ENCODE data around the gene MINDY3.
"Not testable (repeated sequence)": the region's sequence is repeated elsewhere in the genome, so short reads cannot be mapped to it uniquely, and the experiment has no call there.

Gene MINDY3

DNA sequence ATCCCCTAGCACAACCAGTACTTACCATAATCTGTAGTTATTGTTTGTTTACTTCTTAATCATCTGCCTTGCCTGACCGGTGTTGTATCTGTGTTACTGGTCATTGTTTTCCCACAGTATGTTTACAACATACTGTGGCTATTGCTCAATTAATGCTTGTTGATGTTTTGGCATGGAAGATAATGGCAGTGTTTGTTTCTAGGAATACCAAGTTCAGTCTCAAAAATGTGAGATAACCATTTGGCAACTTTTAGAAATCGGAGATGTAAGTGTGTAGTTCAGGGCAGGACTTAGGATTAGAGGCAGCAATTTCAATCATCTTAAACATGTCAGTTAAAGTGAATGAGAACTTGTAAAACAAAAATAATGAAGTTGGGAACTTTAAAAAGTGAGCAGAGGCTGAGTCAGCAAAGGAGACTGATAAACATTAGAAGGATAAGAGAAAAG, 8.2 kb downstream of the MINDY3 start:
- Histone ChIP-seq H3K4me1 (peaks cover 6% of the 10 kb centered on the region; the same call in 1 of the 2 replicates), H3K4me3 (ENCODE audit: low read depth, low read length) (no peak overlapping the region), H3K27me3 (no peaks in the 10 kb centered on the region), H3K9me3 (no peaks in the 10 kb centered on the region), H3K36me3 (no peaks in the 10 kb centered on the region)
- TF ChIP-seq, protein P1, sequence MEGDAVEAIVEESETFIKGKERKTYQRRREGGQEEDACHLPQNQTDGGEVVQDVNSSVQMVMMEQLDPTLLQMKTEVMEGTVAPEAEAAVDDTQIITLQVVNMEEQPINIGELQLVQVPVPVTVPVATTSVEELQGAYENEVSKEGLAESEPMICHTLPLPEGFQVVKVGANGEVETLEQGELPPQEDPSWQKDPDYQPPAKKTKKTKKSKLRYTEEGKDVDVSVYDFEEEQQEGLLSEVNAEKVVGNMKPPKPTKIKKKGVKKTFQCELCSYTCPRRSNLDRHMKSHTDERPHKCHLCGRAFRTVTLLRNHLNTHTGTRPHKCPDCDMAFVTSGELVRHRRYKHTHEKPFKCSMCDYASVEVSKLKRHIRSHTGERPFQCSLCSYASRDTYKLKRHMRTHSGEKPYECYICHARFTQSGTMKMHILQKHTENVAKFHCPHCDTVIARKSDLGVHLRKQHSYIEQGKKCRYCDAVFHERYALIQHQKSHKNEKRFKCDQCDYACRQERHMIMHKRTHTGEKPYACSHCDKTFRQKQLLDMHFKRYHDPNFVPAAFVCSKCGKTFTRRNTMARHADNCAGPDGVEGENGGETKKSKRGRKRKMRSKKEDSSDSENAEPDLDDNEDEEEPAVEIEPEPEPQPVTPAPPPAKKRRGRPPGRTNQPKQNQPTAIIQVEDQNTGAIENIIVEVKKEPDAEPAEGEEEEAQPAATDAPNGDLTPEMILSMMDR (IDR thresholded peaks at IDR 0.05; ENCODE audit: low read depth, low read length) = no peak
- DNase-seq = no peak

DNA sequence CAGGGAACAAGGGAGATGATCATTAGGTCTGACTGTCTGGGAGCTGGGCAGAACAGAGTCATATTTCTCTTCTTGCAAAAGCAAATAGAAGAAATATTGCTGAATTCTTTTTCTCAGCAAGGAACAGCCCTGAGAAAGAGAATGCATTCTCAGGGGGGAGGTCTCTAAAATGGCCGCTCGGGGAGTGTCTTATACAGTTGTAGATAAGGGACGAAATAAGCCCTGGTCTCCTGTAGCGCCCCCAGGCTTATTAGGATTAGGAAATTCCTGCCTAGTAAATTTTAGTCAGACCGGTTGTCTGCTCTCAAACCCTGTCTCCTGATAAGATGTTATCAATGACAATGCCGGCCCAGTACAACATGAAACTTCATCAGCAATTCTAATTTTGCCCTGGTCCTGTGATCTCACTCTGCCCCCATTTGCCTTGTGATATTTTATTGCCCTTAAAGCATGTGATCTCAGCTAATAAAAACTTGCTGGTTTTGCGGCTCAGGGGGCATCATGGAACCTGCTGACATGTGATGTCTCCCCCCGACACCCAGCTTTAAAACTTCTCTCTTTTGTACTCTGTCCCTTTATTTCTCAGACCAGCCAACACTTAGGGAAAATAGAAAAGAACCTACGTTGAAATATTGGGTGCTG, 9.8 kb downstream of the MINDY3 start:
- H3K27me3 ChIP-seq; H3K36me3 ChIP-seq; H3K9me3 ChIP-seq; H3K4me1 ChIP-seq; H3K4me3 ChIP-seq (ENCODE audit: low read depth, low read length): not testable (repeated sequence)
- peak; percentile 20 for DNase-seq

DNA sequence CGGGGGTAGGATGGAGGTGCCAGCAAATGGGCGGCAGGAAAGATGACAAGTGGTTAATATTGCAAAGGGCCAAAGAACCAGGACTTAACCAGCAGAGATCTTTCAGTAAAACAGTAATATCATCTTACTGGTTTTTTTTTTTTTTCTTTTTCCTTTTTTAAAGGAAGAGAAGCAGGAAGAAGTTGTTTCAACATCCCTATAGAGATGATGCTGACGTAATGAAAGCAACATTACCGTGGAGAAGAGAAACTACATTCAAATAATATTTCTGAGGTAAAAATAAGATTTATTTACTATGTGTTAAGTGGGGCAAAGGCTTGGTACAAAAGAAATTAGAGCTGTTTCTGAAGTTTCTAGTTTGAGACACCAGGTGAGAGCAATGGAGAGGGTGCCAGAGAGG, 11.0 kb downstream of the MINDY3 start:
- Histone ChIP-seq H3K4me3 (ENCODE audit: low read depth, low read length) (no peak overlapping the region), H3K4me1 (no peaks in the 10 kb centered on the region), H3K9me3 (no peaks in the 10 kb centered on the region), H3K36me3 (no peaks in the 10 kb centered on the region), H3K27me3 (no peaks in the 10 kb centered on the region)
- no peak for DNase-seq
- TF ChIP-seq, protein P1 (IDR thresholded peaks at IDR 0.05; ENCODE audit: low read depth, low read length) = no peak

DNA sequence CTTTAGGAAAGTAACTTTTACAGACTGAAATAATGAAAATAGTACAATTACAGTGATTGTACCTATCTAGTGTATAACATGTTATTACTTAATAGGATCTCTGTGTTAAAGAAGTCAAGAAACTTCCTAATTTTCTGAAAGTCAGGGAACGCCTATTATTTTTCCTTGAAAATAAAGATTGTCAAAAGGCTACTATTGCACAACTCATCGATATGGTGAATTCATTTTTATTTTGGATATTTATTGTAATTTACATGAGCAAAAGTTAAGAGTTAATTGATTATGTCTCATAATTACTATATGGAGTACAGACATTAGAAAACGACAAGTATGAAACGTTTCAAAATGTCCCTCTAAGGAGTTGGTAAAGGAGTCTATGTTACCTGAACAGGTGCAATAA, 12.8 kb downstream of the MINDY3 start:
- H3K4me3 ChIP-seq (ENCODE audit: low read depth, low read length) = no peak overlapping the region
- H3K9me3 ChIP-seq = no peaks in the 10 kb centered on the region
- no peak for DNase-seq
- no peaks in the 10 kb centered on the region for H3K36me3 ChIP-seq
- TF ChIP-seq, protein P1 (IDR thresholded peaks at IDR 0.05; ENCODE audit: low read depth, low read length) = no peak
- no peaks in the 10 kb centered on the region for H3K4me1 ChIP-seq
- H3K27me3 ChIP-seq = no peaks in the 10 kb centered on the region

DNA sequence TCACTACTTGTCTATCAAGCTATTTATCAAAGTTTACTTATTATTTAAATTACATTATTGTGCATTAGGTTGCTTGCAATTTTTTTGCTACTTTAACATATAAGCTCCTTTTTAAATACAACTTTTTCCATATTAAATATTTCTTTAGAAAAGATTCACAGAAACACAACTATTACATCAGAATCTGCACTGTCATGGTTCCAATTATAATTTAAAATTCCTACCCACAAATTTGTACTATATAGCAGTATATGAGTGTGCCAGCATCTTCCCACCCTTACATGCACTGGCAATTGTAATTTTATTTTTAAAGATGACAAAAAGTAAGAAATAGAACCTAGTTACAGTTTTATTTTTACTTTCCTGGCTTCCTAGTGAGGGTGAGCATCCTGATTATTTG, 15.8 kb downstream of the MINDY3 start:
- Histone ChIP-seq H3K4me1 (no peaks in the 10 kb centered on the region), H3K4me3 (ENCODE audit: low read depth, low read length) (no peak overlapping the region), H3K9me3 (no peaks in the 10 kb centered on the region), H3K36me3 (no peaks in the 10 kb centered on the region), H3K27me3 (no peaks in the 10 kb centered on the region)
- TF ChIP-seq, protein P1 (IDR thresholded peaks at IDR 0.05; ENCODE audit: low read depth, low read length) = no peak
- no peak for DNase-seq

DNA sequence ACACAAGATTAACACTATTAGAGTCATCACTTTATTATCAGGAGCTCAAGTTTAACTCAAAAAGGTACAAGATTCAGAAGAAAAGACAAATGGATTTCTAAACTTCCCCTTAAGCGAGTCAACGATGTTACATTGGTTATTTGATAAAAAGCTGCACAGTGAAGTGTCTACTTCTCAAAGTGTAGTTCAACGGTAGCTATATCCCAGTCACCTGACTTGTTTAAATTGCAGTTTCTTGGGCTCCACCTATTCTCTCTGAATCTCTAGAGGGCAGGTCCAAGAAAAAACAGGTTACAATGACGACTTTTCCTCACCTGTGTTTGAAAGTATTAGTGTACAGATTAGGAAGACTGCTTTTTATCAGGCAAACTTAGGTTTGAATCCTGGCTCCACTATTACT, 16.6 kb downstream of the MINDY3 start:
- H3K36me3 ChIP-seq = no peaks in the 10 kb centered on the region
- H3K4me3 ChIP-seq (ENCODE audit: low read depth, low read length) = no peak overlapping the region
- TF ChIP-seq, protein P1 (IDR thresholded peaks at IDR 0.05; ENCODE audit: low read depth, low read length) = no peak
- no peak for DNase-seq
- H3K4me1 ChIP-seq = no peaks in the 10 kb centered on the region
- no peaks in the 10 kb centered on the region for H3K9me3 ChIP-seq
- H3K27me3 ChIP-seq = no peaks in the 10 kb centered on the region
